Right hindlimb (tissue), 1 donor: Measurements from ENCODE around the gene STARD13.
A peak's percentile ranks its signal among the peaks of the same experiment; 100 is the strongest.

ENCODE experiments used
- DNase-seq: peaks from one replicate; pipeline ENCODE4 v3.0.0-alpha.2; 2018

The STARD13 gene

GRCh38 chr13:33217256-33217655 is 68.3 kb downstream of the STARD13 start:
- no peak for DNase-seq

GRCh38 chr13:33213797-33214196 is 71.8 kb downstream of the STARD13 start:
- DNase-seq: no peak

- DNase-seq: no peak
Observed at GRCh38 chr13:33213024-33213768, 72.4 kb downstream of the STARD13 start.

- DNase-seq: no peak
Observed at GRCh38 chr13:33212396-33212795, 73.2 kb downstream of the STARD13 start.

- no peak for DNase-seq
Observed at GRCh38 chr13:33210090-33210489, 75.5 kb downstream of the STARD13 start.

GRCh38 chr13:33208290-33209220 is 77.0 kb downstream of the STARD13 start:
- DNase-seq: no peak

GRCh38 chr13:33207615-33207961 is 78.0 kb downstream of the STARD13 start:
- DNase-seq: peak; percentile 55

- DNase-seq: no peak
Observed at GRCh38 chr13:33206945-33207614, 78.5 kb downstream of the STARD13 start.

GRCh38 chr13:33206425-33206824 is 79.1 kb downstream of the STARD13 start:
- no peak for DNase-seq

- DNase-seq: peak; percentile 64
Observed at GRCh38 chr13:33205804-33206221, 79.7 kb downstream of the STARD13 start.

GRCh38 chr13:33205224-33205623 is 80.3 kb downstream of the STARD13 start:
- no peak for DNase-seq

- peak; percentile 94 for DNase-seq
Observed at GRCh38 chr13:33204130-33204927, 81.2 kb downstream of the STARD13 start.

- DNase-seq: no peak
Observed at GRCh38 chr13:33202644-33203169, 82.8 kb downstream of the STARD13 start.

- DNase-seq: no peak
Observed at GRCh38 chr13:33201659-33202058, 83.9 kb downstream of the STARD13 start.

GRCh38 chr13:33199289-33199850 is 86.2 kb downstream of the STARD13 start:
- DNase-seq: no peak

- no peak for DNase-seq
Observed at GRCh38 chr13:33197541-33197971, 88.0 kb downstream of the STARD13 start.

- DNase-seq: no peak
Observed at GRCh38 chr13:33196767-33197166, 88.8 kb downstream of the STARD13 start.

GRCh38 chr13:33195693-33196464 is 89.7 kb downstream of the STARD13 start:
- DNase-seq: no peak

GRCh38 chr13:33194820-33195692 is 90.5 kb downstream of the STARD13 start:
- peak; percentile 79 for DNase-seq

- DNase-seq: no peak
Observed at GRCh38 chr13:33193428-33193974, 92.1 kb downstream of the STARD13 start.
